ENCODE results near the gene RPS6KA4.
A peak's percentile ranks its signal among the peaks of the same experiment; 100 is the strongest.

RPS6KA4 gene

DNA sequence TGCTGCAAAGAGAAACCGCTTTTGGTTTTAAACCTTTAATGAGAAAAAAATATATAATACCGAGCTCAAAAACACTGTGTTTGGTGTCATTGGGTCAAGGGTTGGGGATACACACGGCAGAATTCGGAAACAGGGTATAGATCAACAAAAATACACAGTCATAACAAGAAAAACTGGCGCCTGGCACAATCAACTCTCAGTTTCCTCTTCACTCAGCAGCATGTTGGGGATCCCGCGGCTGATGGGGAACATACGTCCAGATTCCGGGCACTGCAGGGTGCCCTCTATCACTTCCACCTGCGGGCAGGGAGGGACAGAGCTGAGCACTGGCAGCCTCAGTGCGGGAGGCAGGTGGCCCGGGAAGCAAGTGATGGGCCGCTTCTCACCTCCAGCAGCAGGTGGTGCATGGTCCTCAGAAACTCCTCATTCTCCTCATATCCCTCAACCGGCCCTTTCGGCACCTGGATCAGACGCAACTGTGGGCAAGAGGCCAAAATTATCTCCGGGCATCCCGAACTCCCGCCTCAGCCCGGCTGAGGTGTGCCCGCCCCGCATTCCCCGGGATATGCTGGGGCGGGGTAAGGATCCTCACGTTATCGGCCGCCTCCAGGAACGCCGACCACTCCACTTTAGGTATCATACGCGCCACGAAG is 42.2 kb upstream of the RPS6KA4 start:
- TF ChIP-seq, protein P1, sequence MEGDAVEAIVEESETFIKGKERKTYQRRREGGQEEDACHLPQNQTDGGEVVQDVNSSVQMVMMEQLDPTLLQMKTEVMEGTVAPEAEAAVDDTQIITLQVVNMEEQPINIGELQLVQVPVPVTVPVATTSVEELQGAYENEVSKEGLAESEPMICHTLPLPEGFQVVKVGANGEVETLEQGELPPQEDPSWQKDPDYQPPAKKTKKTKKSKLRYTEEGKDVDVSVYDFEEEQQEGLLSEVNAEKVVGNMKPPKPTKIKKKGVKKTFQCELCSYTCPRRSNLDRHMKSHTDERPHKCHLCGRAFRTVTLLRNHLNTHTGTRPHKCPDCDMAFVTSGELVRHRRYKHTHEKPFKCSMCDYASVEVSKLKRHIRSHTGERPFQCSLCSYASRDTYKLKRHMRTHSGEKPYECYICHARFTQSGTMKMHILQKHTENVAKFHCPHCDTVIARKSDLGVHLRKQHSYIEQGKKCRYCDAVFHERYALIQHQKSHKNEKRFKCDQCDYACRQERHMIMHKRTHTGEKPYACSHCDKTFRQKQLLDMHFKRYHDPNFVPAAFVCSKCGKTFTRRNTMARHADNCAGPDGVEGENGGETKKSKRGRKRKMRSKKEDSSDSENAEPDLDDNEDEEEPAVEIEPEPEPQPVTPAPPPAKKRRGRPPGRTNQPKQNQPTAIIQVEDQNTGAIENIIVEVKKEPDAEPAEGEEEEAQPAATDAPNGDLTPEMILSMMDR (conservative IDR thresholded peaks at IDR 0.05): peak; percentile 92
- H3K27ac ChIP-seq: peak overlapping the region; percentile 100

DNA sequence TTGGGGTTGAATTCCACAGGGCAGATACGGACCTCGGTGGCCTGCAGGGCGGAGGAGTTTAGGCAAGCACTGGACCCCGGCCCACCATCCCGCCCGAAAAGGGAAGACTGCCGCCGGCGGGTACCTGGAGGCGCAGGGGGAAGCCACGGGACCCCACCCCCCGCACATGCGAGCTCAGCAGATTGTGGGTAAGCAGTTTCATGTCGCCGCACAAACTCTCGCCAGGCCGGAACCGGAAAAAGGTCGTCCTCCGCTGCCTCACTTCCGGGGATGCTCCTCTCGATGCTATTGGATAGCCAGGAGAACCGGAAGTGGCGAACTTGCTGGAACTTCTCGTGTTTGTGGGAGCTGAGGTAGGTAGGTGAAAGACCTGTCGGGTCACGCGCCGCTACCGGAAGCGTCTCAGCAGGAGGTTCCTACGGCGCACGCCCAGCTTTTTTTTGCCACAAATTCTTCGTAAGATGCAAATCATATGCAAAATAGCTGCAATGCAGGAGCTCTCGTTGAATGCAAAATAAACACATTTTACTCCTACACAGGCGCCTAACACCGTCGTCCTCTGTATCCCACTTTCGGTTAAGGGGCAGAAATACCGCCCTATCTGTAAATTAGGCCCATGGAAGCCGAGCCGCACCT is 41.5 kb upstream of the RPS6KA4 start, which contains the start of gene TRMT112:
TRMT112 (minus strand) TSS at position 235 of the 636 bp plus-strand sequence; CDS start at position 202, 33 bp downstream.
- peak within 1 kb of the TSS; percentile 100 for H3K27ac ChIP-seq
- TF ChIP-seq, protein P1 (conservative IDR thresholded peaks at IDR 0.05): no peak

DNA sequence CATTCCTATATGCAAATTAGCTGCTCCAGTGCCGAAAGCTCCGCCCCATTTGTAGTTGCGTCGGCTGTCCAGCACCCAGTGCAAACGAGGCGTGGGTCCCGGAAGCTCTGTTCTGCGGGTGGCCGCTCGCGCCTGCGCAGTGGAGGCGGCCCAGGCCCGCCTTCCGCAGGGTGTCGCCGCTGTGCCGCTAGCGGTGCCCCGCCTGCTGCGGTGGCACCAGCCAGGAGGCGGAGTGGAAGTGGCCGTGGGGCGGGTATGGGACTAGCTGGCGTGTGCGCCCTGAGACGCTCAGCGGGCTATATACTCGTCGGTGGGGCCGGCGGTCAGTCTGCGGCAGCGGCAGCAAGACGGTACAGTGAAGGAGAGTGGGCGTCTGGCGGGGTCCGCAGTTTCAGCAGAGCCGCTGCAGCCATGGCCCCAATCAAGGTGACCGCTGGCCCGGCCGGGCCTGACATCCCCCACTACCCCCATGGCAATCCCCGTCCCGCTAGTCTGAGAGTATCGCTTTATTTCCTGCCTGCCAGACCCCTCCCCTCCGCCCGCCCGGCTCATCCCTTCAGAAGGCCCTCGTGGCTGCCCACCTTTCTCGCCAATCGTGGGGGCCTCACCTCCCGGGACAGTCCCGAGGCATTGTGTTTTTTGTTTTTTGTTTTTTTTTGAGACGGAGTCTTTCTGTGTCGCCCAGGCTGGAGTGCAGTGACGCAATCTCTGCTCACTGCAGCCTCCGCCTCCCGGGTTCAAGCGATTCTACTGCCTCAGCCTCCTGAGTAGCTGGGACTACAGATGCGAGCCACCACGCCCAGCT is 40.8 kb upstream of the RPS6KA4 start, which contains the start of gene PRDX5:
PRDX5 (plus strand) TSS at position 161 of the 805 bp plus-strand sequence; CDS start at position 256, 95 bp downstream.
- TF ChIP-seq, protein P1 (conservative IDR thresholded peaks at IDR 0.05): peak; percentile 90
- peak within 1 kb of the TSS; percentile 100 for H3K27ac ChIP-seq

DNA sequence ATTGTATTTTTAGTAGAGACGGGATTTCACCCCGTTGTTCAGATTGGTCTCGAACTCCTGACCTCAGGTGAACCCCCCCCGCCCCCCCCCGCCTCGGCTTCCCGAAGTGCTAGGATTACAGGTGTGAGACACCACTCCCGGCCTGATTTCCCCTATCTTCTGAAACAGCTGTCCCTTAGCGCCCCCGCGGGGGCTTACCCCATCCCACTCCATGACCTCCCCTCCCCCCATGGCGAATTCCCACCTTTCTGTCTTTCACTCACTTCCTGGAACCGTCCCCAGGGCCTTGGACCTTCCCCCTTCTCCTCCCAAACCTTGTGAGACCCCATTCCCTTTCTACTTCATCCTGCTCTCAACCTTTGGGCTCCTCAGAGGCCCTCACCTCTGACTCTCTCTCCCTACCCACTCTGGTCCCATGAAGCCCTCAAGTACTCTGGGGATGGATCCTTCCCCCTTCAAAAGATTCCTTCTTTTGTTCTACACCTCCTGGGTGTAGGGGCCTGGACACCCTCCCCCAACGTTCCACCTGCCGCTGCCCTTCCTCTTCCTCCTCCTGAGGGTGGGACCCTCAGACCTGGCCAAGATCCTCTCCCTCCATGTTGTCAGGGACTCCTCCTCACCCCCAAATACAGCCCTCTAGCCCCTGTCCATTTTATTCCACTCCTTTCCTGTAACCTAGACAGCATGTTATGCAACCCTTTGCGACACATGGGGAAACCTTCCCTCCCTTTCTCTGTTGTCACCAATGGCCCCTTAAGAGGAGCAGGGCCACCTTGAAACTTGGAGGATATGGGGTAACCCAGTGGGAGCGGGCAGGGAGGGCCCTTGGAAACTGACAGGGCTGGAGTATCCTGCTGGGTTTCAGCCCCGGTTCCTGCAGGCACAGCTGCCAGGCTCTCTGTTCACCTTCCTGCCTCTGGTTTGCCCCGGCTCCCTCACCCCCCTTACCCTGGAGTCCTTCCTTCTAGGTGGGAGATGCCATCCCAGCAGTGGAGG is 39.9 kb upstream of the RPS6KA4 start:
- H3K27ac ChIP-seq: peak overlapping the region; percentile 100
- TF ChIP-seq, protein P1 (conservative IDR thresholded peaks at IDR 0.05): no peak

DNA sequence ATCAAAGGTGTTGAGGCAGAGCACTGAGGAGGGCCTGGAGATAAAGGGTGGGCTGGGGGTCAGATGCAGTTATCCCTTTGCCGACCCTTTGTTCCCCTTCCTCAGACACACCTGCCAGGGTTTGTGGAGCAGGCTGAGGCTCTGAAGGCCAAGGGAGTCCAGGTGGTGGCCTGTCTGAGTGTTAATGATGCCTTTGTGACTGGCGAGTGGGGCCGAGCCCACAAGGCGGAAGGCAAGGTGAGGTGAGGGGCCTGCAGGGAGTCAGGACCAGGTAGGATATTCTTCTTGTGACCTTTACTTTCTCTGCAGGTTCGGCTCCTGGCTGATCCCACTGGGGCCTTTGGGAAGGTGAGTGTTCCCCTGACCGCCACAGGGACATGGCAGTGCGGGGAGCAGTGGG is 38.4 kb upstream of the RPS6KA4 start:
- H3K27ac ChIP-seq: peak overlapping the region; percentile 100
- TF ChIP-seq, protein P1 (conservative IDR thresholded peaks at IDR 0.05): no peak

DNA sequence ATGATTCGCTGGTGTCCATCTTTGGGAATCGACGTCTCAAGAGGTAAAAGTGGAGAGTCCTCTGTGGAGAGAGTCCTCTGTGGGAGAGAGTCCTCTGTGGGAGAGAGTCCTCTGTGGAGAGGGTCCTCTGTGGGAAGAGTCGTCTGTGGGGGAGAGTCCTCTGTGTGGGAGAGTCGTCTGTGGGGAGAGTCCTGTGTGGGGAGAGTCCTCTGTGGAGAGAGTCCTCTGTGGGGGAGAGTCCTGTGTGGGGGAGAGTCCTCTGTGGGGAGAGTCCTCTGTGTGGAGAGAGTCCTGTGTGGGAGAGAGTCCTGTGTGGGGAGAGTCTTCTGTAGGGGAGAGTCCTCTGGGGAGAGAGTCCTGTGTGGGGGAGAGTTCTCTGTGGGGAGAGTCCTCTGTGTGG is 37.9 kb upstream of the RPS6KA4 start:
- H3K27ac ChIP-seq: peak overlapping the region; percentile 100
- TF ChIP-seq, protein P1 (conservative IDR thresholded peaks at IDR 0.05): no peak
